Astrocyte (in vitro differentiated cells and primary cell): ENCODE measurements around the gene BARX1. TPM values are rescaled to one million over a fixed set of nuclear protein-coding genes. Genes with fewer than 3 reads are reported as not detected.

ENCODE experiments used
- DNase-seq: peaks from one replicate; pipeline ENCODE4 v3.0.0-alpha.2; 2010; ENCODE audit warnings: low read depth
- FAIRE-seq: peaks from 2 replicates; lab custom pipeline; 2011; peaks lifted over from hg19 to GRCh38; lab: Jason Lieb, UNC
- H2AFZ ChIP-seq: 2 replicates; pipeline ENCODE4 v1.6.0; 2012; ENCODE audit warnings: low read depth, low read length, inconsistent platforms
- H3K27ac ChIP-seq: 2 replicates; pipeline ENCODE4 v1.5.1; 2011; ENCODE audit warnings: low read depth, low read length, inconsistent platforms
- H3K27me3 ChIP-seq: 2 replicates; pipeline ENCODE4 v1.6.0; 2011; ENCODE audit warnings: low read length, inconsistent platforms; ENCODE audit not compliant: insufficient read depth
- H3K36me3 ChIP-seq: 2 replicates; pipeline ENCODE4 v1.5.1; 2011; ENCODE audit warnings: low read length, inconsistent platforms; ENCODE audit not compliant: insufficient read depth
- H3K4me1 ChIP-seq: 2 replicates; pipeline ENCODE4 v1.5.1; 2011; ENCODE audit warnings: low read length, inconsistent platforms; ENCODE audit not compliant: insufficient read depth
- H3K4me2 ChIP-seq: 2 replicates; pipeline ENCODE4 v1.6.0; 2012; ENCODE audit warnings: low read length, inconsistent platforms
- H3K4me3 ChIP-seq: 2 replicates; pipeline ENCODE4 v1.5.1; 2011; ENCODE audit warnings: low read depth, mild to moderate bottlenecking, low read length, inconsistent platforms; ENCODE audit not compliant: insufficient read depth
- H3K79me2 ChIP-seq: 2 replicates; pipeline ENCODE4 v1.6.0; 2012; ENCODE audit warnings: mild to moderate bottlenecking, low read length, inconsistent platforms; ENCODE audit not compliant: insufficient read depth
- H3K9ac ChIP-seq: 2 replicates; pipeline ENCODE4 v1.6.0; 2012; ENCODE audit warnings: mild to moderate bottlenecking, low read length, inconsistent platforms
- H3K9me3 ChIP-seq: 2 replicates; pipeline ENCODE4 v1.5.1; 2012; ENCODE audit warnings: low read depth, mild to moderate bottlenecking, low read length, inconsistent platforms; ENCODE audit not compliant: insufficient read depth
- H4K20me1 ChIP-seq: 2 replicates; pipeline ENCODE4 v1.6.0; 2012; ENCODE audit warnings: low read length, inconsistent platforms; ENCODE audit not compliant: insufficient read depth
- H3K27ac Mint-ChIP-seq: one replicate; pipeline ENCODE4 v1.8.0; 2021; ENCODE audit warnings: mild to moderate bottlenecking, mixed read lengths; ENCODE audit not compliant: unreplicated experiment
- H3K27me3 Mint-ChIP-seq: one replicate; pipeline ENCODE4 v1.8.0; 2021; ENCODE audit warnings: low read depth, mixed read lengths; ENCODE audit not compliant: unreplicated experiment
- H3K36me3 Mint-ChIP-seq: one replicate; pipeline ENCODE4 v1.8.0; 2021; ENCODE audit warnings: low read depth, mixed read lengths; ENCODE audit not compliant: unreplicated experiment
- H3K4me1 Mint-ChIP-seq: one replicate; pipeline ENCODE4 v1.8.0; 2021; ENCODE audit warnings: low read depth, mixed read lengths; ENCODE audit not compliant: unreplicated experiment
- H3K4me3 Mint-ChIP-seq: one replicate; pipeline ENCODE4 v1.8.0; 2021; ENCODE audit warnings: mild to moderate bottlenecking, moderate library complexity, mixed read lengths; ENCODE audit not compliant: unreplicated experiment
- H3K9me3 Mint-ChIP-seq: one replicate; pipeline ENCODE4 v1.8.0; 2021; ENCODE audit warnings: mild to moderate bottlenecking, mixed read lengths; ENCODE audit not compliant: unreplicated experiment
- CTCF ChIP-seq: IDR thresholded peaks from 2 replicates; pipeline ENCODE4 v1.5.1; 2011; ENCODE audit warnings: low read depth, mild to moderate bottlenecking, inconsistent platforms, low read length, moderate library complexity; ENCODE audit not compliant: insufficient read depth
- EZH2 ChIP-seq: IDR thresholded peaks from 2 replicates; pipeline ENCODE4 v1.6.1; 2012; ENCODE audit warnings: mild to moderate bottlenecking, low read length, inconsistent platforms; ENCODE audit not compliant: insufficient read depth
- total RNA-seq: library from RNA; stranded (reverse); gene quantifications from 2 replicates; pipeline ENCODE4 v1.2.1, GENCODE V29; 2021

Gene BARX1
- total RNA-seq, 1 donor from 2014 or later: 0.73 TPM

- peaks cover 90% of the 10 kb centered on the region for H3K27me3 Mint-ChIP-seq
- Histone ChIP-seq H3K27me3 (peaks cover 85% of the 10 kb centered on the region), H3K9me3 (peaks cover 13% of the 10 kb centered on the region), H3K27ac (no peak overlapping the region), H3K4me2 (peak overlapping the region; percentile 41), H3K4me1 (no peaks in the 10 kb centered on the region), H3K79me2 (no peaks in the 10 kb centered on the region), H3K36me3 (no peaks in the 10 kb centered on the region), H4K20me1 (no peaks in the 10 kb centered on the region), H2AFZ (peak overlapping the region; percentile 34), H3K4me3 (no peak overlapping the region), H3K9ac (no peak overlapping the region)
- no peak for DNase-seq
- no peak for FAIRE-seq
- H3K4me1 Mint-ChIP-seq: peaks cover 3% of the 10 kb centered on the region
- peaks cover 13% of the 10 kb centered on the region for H3K9me3 Mint-ChIP-seq
- H3K4me3 Mint-ChIP-seq: peak overlapping the region; percentile 78
- H3K27ac Mint-ChIP-seq: peak overlapping the region; percentile 69
- TF ChIP-seq CTCF (no peak), EZH2 (peak; percentile 52)
- H3K36me3 Mint-ChIP-seq: peaks cover 2% of the 10 kb centered on the region
Measured at GRCh38 chr9:93945400-93946337, 9.5 kb downstream of the BARX1 start.

GRCh38 chr9:93944011-93944410 lies 11.1 kb downstream of the BARX1 start:
- no peaks in the 10 kb centered on the region for H3K79me2 ChIP-seq
- no peak overlapping the region for H3K4me3 ChIP-seq
- H3K4me1 Mint-ChIP-seq: peaks cover 3% of the 10 kb centered on the region
- H3K36me3 Mint-ChIP-seq: no peaks in the 10 kb centered on the region
- no peak overlapping the region for H3K27ac ChIP-seq
- peak overlapping the region; percentile 18 for H3K27ac Mint-ChIP-seq
- peaks cover 9% of the 10 kb centered on the region for H3K9me3 ChIP-seq
- no peaks in the 10 kb centered on the region for H3K36me3 ChIP-seq
- no peak for FAIRE-seq
- H4K20me1 ChIP-seq: no peaks in the 10 kb centered on the region
- peaks cover 71% of the 10 kb centered on the region for H3K27me3 ChIP-seq
- H3K9ac ChIP-seq: no peak overlapping the region
- no peak overlapping the region for H3K4me3 Mint-ChIP-seq
- H3K9me3 Mint-ChIP-seq: peaks cover 12% of the 10 kb centered on the region
- H3K4me2 ChIP-seq: no peak overlapping the region
- peaks cover 91% of the 10 kb centered on the region for H3K27me3 Mint-ChIP-seq
- no peak for TF ChIP-seq CTCF
- no peak for TF ChIP-seq EZH2
- no peaks in the 10 kb centered on the region for H3K4me1 ChIP-seq
- H2AFZ ChIP-seq: no peak overlapping the region
- DNase-seq: no peak

- Histone ChIP-seq H3K4me1 (no peaks in the 10 kb centered on the region), H4K20me1 (no peaks in the 10 kb centered on the region), H3K79me2 (no peaks in the 10 kb centered on the region), H2AFZ (no peak overlapping the region), H3K36me3 (no peaks in the 10 kb centered on the region), H3K9me3 (peaks cover 9% of the 10 kb centered on the region), H3K4me2 (no peak overlapping the region), H3K27me3 (peaks cover 59% of the 10 kb centered on the region), H3K9ac (no peak overlapping the region), H3K27ac (no peak overlapping the region), H3K4me3 (no peak overlapping the region)
- no peak overlapping the region for H3K4me3 Mint-ChIP-seq
- no peaks in the 10 kb centered on the region for H3K36me3 Mint-ChIP-seq
- peaks cover 3% of the 10 kb centered on the region for H3K4me1 Mint-ChIP-seq
- H3K27me3 Mint-ChIP-seq: peaks cover 93% of the 10 kb centered on the region
- DNase-seq (no peak), FAIRE-seq (no peak)
- H3K27ac Mint-ChIP-seq: no peak overlapping the region
- no peak for TF ChIP-seq EZH2
- no peak for TF ChIP-seq CTCF
- peaks cover 13% of the 10 kb centered on the region for H3K9me3 Mint-ChIP-seq
Measured at GRCh38 chr9:93942161-93942560, 13.0 kb downstream of the BARX1 start.
